Lower leg skin (tissue), 3 donors: ENCODE results near the gene SIGLECL1.

Source experiments
- POLR2A ChIP-seq, 2 donors: fragments of 450-650 bp; IDR thresholded peaks; one replicate each; pipeline ENCODE4 v1.6.1; 2016 to 2017; ENCODE audit warnings: antibody characterized with exemption in 2 of 2, mild to moderate bottlenecking in 1 of 2, moderate library complexity in 1 of 2
- TF ChIP-seq, protein P1 (sequence below), 3 donors: fragments of 450-650 bp; IDR thresholded peaks; one replicate each; pipeline ENCODE4 v1.5.1; 2016; ENCODE audit warnings: antibody characterized with exemption in 3 of 3, mild to moderate bottlenecking in 3 of 3, moderate library complexity in 2 of 3

GRCh38 chr19:51250786-51251467 lies at the start of gene SIGLECL1:
- TF ChIP-seq, protein P1, sequence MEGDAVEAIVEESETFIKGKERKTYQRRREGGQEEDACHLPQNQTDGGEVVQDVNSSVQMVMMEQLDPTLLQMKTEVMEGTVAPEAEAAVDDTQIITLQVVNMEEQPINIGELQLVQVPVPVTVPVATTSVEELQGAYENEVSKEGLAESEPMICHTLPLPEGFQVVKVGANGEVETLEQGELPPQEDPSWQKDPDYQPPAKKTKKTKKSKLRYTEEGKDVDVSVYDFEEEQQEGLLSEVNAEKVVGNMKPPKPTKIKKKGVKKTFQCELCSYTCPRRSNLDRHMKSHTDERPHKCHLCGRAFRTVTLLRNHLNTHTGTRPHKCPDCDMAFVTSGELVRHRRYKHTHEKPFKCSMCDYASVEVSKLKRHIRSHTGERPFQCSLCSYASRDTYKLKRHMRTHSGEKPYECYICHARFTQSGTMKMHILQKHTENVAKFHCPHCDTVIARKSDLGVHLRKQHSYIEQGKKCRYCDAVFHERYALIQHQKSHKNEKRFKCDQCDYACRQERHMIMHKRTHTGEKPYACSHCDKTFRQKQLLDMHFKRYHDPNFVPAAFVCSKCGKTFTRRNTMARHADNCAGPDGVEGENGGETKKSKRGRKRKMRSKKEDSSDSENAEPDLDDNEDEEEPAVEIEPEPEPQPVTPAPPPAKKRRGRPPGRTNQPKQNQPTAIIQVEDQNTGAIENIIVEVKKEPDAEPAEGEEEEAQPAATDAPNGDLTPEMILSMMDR (IDR thresholded peaks at IDR 0.05) = no peak
- no peak for TF ChIP-seq POLR2A (IDR thresholded peaks at IDR 0.05)
